Measurements from ENCODE around the gene DLD.
A peak's percentile ranks its signal among the peaks of the same experiment; 100 is the strongest.

DLD gene

GRCh38 chr7:107909445-107909844 is 18.5 kb downstream of the DLD start:
- Histone ChIP-seq H4K8ac (ENCODE audit: low read length) (no peak overlapping the region), H2BK15ac (ENCODE audit: low read depth, poor library complexity, severe bottlenecking) (no peak overlapping the region), H4K91ac (ENCODE audit: low read length) (no peak overlapping the region), H3K9ac (ENCODE audit: low read length) (no peak overlapping the region), H2AFZ (ENCODE audit: low read depth, low read length) (no peak overlapping the region), H3K4me3 (ENCODE audit: insufficient read depth in 1 of 2, low read depth in 1 of 2, low read length in 2 of 2) (no peak overlapping the region), H2AK5ac (ENCODE audit: low read length, severe bottlenecking) (no peak overlapping the region), H3K27me3 (ENCODE audit: control insufficient read depth in 1 of 2, insufficient read depth in 1 of 2, low read length in 2 of 2) (no peaks in the 10 kb centered on the region), H3K36me3 (ENCODE audit: control insufficient read depth in 1 of 2, insufficient read depth in 2 of 2, low read depth in 1 of 2, low read length in 2 of 2) (peaks cover 7 to 80% of the 10 kb centered on the region in 2 experiments), H3K14ac (ENCODE audit: low read length in 2 of 2) (no peak overlapping the region), H3K27ac (ENCODE audit: low read length, poor library complexity, severe bottlenecking) (no peak overlapping the region), H3K23ac (ENCODE audit: low read length in 2 of 2) (no peak overlapping the region), H3K18ac (ENCODE audit: low read depth in 1 of 2, low read length in 2 of 2) (no peak overlapping the region), H2BK5ac (ENCODE audit: low read depth, low read length, poor library complexity, severe bottlenecking) (no peak overlapping the region), H2BK12ac (ENCODE audit: low read length in 2 of 2) (no peak overlapping the region), H3K4me1 (ENCODE audit: control insufficient read depth, insufficient read depth, low read depth, low read length) (no peaks in the 10 kb centered on the region), H3K4ac (ENCODE audit: low read depth in 1 of 2, low read length in 2 of 2) (no peak overlapping the region), H3K9me3 (ENCODE audit: control insufficient read depth, low read length) (no peaks in the 10 kb centered on the region), H3K4me2 (ENCODE audit: low read length, poor library complexity, severe bottlenecking) (no peak overlapping the region), H2BK120ac (ENCODE audit: low read depth, low read length) (no peak overlapping the region), H3K79me1 (replicated peaks; ENCODE audit: low read length, poor library complexity, severe bottlenecking) (peaks cover 5% of the 10 kb centered on the region)
- no peak for DNase-seq
- 78% methylated on average over 1 of the region's 1 CpG for WGBS

- Histone ChIP-seq H3K23ac (ENCODE audit: low read length in 2 of 2) (no peak overlapping the region), H3K27me3 (ENCODE audit: control insufficient read depth in 1 of 2, insufficient read depth in 1 of 2, low read length in 2 of 2) (no peaks in the 10 kb centered on the region), H3K4ac (ENCODE audit: low read depth in 1 of 2, low read length in 2 of 2) (no peak overlapping the region), H3K4me2 (ENCODE audit: low read length, poor library complexity, severe bottlenecking) (no peak overlapping the region), H3K9me3 (ENCODE audit: control insufficient read depth, low read length) (no peaks in the 10 kb centered on the region), H3K79me1 (replicated peaks; ENCODE audit: low read length, poor library complexity, severe bottlenecking) (peaks cover 2% of the 10 kb centered on the region), H3K4me1 (ENCODE audit: control insufficient read depth, insufficient read depth, low read depth, low read length) (no peaks in the 10 kb centered on the region), H2BK12ac (ENCODE audit: low read length in 2 of 2) (no peak overlapping the region), H2BK15ac (ENCODE audit: low read depth, poor library complexity, severe bottlenecking) (no peak overlapping the region), H2AFZ (ENCODE audit: low read depth, low read length) (no peak overlapping the region), H3K14ac (ENCODE audit: low read length in 2 of 2) (no peak overlapping the region), H3K18ac (ENCODE audit: low read depth in 1 of 2, low read length in 2 of 2) (no peak overlapping the region), H3K4me3 (ENCODE audit: insufficient read depth in 1 of 2, low read depth in 1 of 2, low read length in 2 of 2) (no peak overlapping the region), H3K27ac (ENCODE audit: low read length, poor library complexity, severe bottlenecking) (no peak overlapping the region), H4K91ac (ENCODE audit: low read length) (no peak overlapping the region), H3K9ac (ENCODE audit: low read length) (no peak overlapping the region), H2BK5ac (ENCODE audit: low read depth, low read length, poor library complexity, severe bottlenecking) (no peak overlapping the region), H2BK120ac (ENCODE audit: low read depth, low read length) (no peak overlapping the region), H4K8ac (ENCODE audit: low read length) (no peak overlapping the region), H3K36me3 (ENCODE audit: control insufficient read depth in 1 of 2, insufficient read depth in 2 of 2, low read depth in 1 of 2, low read length in 2 of 2) (peaks cover 7 to 76% of the 10 kb centered on the region in 2 experiments), H2AK5ac (ENCODE audit: low read length, severe bottlenecking) (no peak overlapping the region)
- no peak for DNase-seq
- WGBS, result no CpG with 5 or more reads among the region's 2 CpGs
Observed at GRCh38 chr7:107911981-107912380, 21.0 kb downstream of the DLD start.

- H2BK15ac ChIP-seq (ENCODE audit: low read depth, poor library complexity, severe bottlenecking), result no peak overlapping the region
- H2BK12ac ChIP-seq (ENCODE audit: low read length in 2 of 2), result no peak overlapping the region
- H3K4me3 ChIP-seq (ENCODE audit: insufficient read depth in 1 of 2, low read depth in 1 of 2, low read length in 2 of 2), result no peak overlapping the region
- H3K79me1 ChIP-seq (replicated peaks; ENCODE audit: low read length, poor library complexity, severe bottlenecking), result no peaks in the 10 kb centered on the region
- H3K27me3 ChIP-seq (ENCODE audit: control insufficient read depth in 1 of 2, insufficient read depth in 1 of 2, low read length in 2 of 2), result no peaks in the 10 kb centered on the region
- no peak overlapping the region for H3K23ac ChIP-seq (ENCODE audit: low read length in 2 of 2)
- H3K36me3 ChIP-seq (ENCODE audit: control insufficient read depth in 1 of 2, insufficient read depth in 2 of 2, low read depth in 1 of 2, low read length in 2 of 2), result peaks cover 3 to 78% of the 10 kb centered on the region in 2 experiments
- WGBS, result no CpG with 5 or more reads among the region's 2 CpGs
- no peak overlapping the region for H2AK5ac ChIP-seq (ENCODE audit: low read length, severe bottlenecking)
- no peak overlapping the region for H3K4ac ChIP-seq (ENCODE audit: low read depth in 1 of 2, low read length in 2 of 2)
- H3K4me1 ChIP-seq (ENCODE audit: control insufficient read depth, insufficient read depth, low read depth, low read length), result no peaks in the 10 kb centered on the region
- H2BK5ac ChIP-seq (ENCODE audit: low read depth, low read length, poor library complexity, severe bottlenecking), result no peak overlapping the region
- H2AFZ ChIP-seq (ENCODE audit: low read depth, low read length), result no peak overlapping the region
- no peak overlapping the region for H4K91ac ChIP-seq (ENCODE audit: low read length)
- H2BK120ac ChIP-seq (ENCODE audit: low read depth, low read length), result no peak overlapping the region
- peak overlapping the region; percentile 30 for H3K9ac ChIP-seq (ENCODE audit: low read length)
- no peak overlapping the region for H4K8ac ChIP-seq (ENCODE audit: low read length)
- no peak overlapping the region for H3K27ac ChIP-seq (ENCODE audit: low read length, poor library complexity, severe bottlenecking)
- no peak overlapping the region for H3K14ac ChIP-seq (ENCODE audit: low read length in 2 of 2)
- H3K4me2 ChIP-seq (ENCODE audit: low read length, poor library complexity, severe bottlenecking), result no peak overlapping the region
- no peak for DNase-seq
- no peak overlapping the region for H3K18ac ChIP-seq (ENCODE audit: low read depth in 1 of 2, low read length in 2 of 2)
- no peaks in the 10 kb centered on the region for H3K9me3 ChIP-seq (ENCODE audit: control insufficient read depth, low read length)
Observed at GRCh38 chr7:107913851-107914250, 22.9 kb downstream of the DLD start.

- no peaks in the 10 kb centered on the region for H3K79me1 ChIP-seq (replicated peaks; ENCODE audit: low read length, poor library complexity, severe bottlenecking)
- H2AFZ ChIP-seq (ENCODE audit: low read depth, low read length), result no peak overlapping the region
- H3K36me3 ChIP-seq (ENCODE audit: control insufficient read depth in 1 of 2, insufficient read depth in 2 of 2, low read depth in 1 of 2, low read length in 2 of 2), result peaks cover 1 to 78% of the 10 kb centered on the region in 2 experiments
- no peak overlapping the region for H3K9ac ChIP-seq (ENCODE audit: low read length)
- H3K18ac ChIP-seq (ENCODE audit: low read depth in 1 of 2, low read length in 2 of 2), result no peak overlapping the region
- H3K14ac ChIP-seq (ENCODE audit: low read length in 2 of 2), result no peak overlapping the region
- H3K9me3 ChIP-seq (ENCODE audit: control insufficient read depth, low read length), result no peaks in the 10 kb centered on the region
- no peak overlapping the region for H2BK120ac ChIP-seq (ENCODE audit: low read depth, low read length)
- no peak overlapping the region for H3K23ac ChIP-seq (ENCODE audit: low read length in 2 of 2)
- no peak overlapping the region for H2BK5ac ChIP-seq (ENCODE audit: low read depth, low read length, poor library complexity, severe bottlenecking)
- no peak overlapping the region for H3K27ac ChIP-seq (ENCODE audit: low read length, poor library complexity, severe bottlenecking)
- no peaks in the 10 kb centered on the region for H3K4me1 ChIP-seq (ENCODE audit: control insufficient read depth, insufficient read depth, low read depth, low read length)
- no peak overlapping the region for H2BK12ac ChIP-seq (ENCODE audit: low read length in 2 of 2)
- WGBS, result no CpG with 5 or more reads among the region's 1 CpG
- H3K27me3 ChIP-seq (ENCODE audit: control insufficient read depth in 1 of 2, insufficient read depth in 1 of 2, low read length in 2 of 2), result no peaks in the 10 kb centered on the region
- H3K4me3 ChIP-seq (ENCODE audit: insufficient read depth in 1 of 2, low read depth in 1 of 2, low read length in 2 of 2), result no peak overlapping the region
- no peak overlapping the region for H4K8ac ChIP-seq (ENCODE audit: low read length)
- no peak for DNase-seq
- H4K91ac ChIP-seq (ENCODE audit: low read length), result no peak overlapping the region
- no peak overlapping the region for H3K4me2 ChIP-seq (ENCODE audit: low read length, poor library complexity, severe bottlenecking)
- no peak overlapping the region for H3K4ac ChIP-seq (ENCODE audit: low read depth in 1 of 2, low read length in 2 of 2)
- no peak overlapping the region for H2BK15ac ChIP-seq (ENCODE audit: low read depth, poor library complexity, severe bottlenecking)
- no peak overlapping the region for H2AK5ac ChIP-seq (ENCODE audit: low read length, severe bottlenecking)
Observed at GRCh38 chr7:107914831-107915230, 23.8 kb downstream of the DLD start.

Data from mesenchymal stem cell (in vitro differentiated cells and primary cell).